Transverse colon (tissue), 4 donors: ENCODE results near the gene RFLNA.

Experiments used
- POLR2A ChIP-seq: fragments of 450-650 bp; IDR thresholded peaks from one replicate; pipeline ENCODE4 v1.6.1; 2016; ENCODE audit warnings: antibody characterized with exemption, mild to moderate bottlenecking, moderate library complexity
- POLR2AphosphoS5 ChIP-seq, 3 donors: sonication (generic); formaldehyde crosslinking; IDR thresholded peaks; one replicate each; pipeline ENCODE4 v1.6.1; 2016; ENCODE audit warnings: antibody characterized with exemption in 3 of 3
- TF ChIP-seq, protein P1 (sequence below), 5 experiments: fragments of 200-600 bp in 3 of 5; fragments of 450-650 bp in 2 of 5; sonication (generic) in 3 of 5; IDR thresholded peaks; 1 replicate in 2 of 5; 2 replicates in 3 of 5; pipeline ENCODE4 v1.5.1; 2016 to 2017; ENCODE audit warnings: antibody characterized with exemption in 5 of 5, inconsistent platforms in 3 of 5, mild to moderate bottlenecking in 2 of 5, moderate library complexity in 1 of 5

DNA sequence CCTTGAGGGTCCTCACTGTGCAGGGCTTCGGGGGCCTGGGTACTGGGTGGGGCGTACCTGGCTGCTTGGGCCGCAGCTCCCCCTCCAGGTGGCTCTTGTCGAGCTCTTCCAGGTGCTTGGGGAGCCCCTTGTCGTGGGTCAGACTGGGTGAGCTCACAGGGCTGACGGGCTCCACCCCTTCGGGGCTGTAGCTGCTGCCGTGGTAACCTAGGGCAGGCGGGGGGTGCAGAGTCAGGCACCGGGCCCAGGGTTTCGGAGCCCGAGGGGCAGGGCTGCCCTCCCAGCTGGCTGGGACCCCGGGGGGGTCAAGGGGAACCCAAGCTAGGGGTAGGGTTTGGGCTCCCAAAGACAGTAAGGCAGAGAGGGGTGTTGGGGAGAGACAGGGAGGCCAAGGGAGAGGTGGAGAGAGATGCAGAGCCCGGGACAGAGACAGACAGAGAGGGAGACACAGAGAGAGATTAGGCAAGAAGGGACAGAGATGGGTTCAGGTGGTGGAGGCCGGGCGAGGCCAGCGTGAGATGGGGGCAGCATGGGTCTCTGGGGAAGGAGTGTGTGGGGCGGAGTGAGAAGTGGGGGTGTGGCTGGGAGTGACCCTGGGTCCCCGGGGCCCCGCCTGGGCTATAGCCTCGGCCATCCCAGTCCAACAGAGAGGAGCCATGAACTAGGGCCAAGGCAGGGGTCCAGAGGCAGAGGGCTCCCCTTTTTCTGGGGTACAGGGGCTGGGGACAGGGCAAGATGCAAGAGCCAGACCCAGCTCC lies 40.7 kb downstream of the RFLNA start:
- no peak for TF ChIP-seq POLR2AphosphoS5 (IDR thresholded peaks at IDR 0.05)
- no peak for TF ChIP-seq POLR2A
- TF ChIP-seq, protein P1, sequence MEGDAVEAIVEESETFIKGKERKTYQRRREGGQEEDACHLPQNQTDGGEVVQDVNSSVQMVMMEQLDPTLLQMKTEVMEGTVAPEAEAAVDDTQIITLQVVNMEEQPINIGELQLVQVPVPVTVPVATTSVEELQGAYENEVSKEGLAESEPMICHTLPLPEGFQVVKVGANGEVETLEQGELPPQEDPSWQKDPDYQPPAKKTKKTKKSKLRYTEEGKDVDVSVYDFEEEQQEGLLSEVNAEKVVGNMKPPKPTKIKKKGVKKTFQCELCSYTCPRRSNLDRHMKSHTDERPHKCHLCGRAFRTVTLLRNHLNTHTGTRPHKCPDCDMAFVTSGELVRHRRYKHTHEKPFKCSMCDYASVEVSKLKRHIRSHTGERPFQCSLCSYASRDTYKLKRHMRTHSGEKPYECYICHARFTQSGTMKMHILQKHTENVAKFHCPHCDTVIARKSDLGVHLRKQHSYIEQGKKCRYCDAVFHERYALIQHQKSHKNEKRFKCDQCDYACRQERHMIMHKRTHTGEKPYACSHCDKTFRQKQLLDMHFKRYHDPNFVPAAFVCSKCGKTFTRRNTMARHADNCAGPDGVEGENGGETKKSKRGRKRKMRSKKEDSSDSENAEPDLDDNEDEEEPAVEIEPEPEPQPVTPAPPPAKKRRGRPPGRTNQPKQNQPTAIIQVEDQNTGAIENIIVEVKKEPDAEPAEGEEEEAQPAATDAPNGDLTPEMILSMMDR (IDR thresholded peaks at IDR 0.05) = no peak
